HPDE6-E6E7 (cell line): ENCODE measurements around the gene CCDC9B.

Experiments used
- DNase-seq: peaks from one replicate; pipeline ENCODE4 v3.0.0; 2011; ENCODE audit warnings: missing footprints; ENCODE audit errors: extremely low spot score

CCDC9B gene

GRCh38 chr15:40293006-40293405 is 47.7 kb downstream of the CCDC9B start:
- DNase-seq, result no peak

- DNase-seq, result no peak
Observed at GRCh38 chr15:40292246-40292645, 48.5 kb downstream of the CCDC9B start.

GRCh38 chr15:40290918-40291574 is 49.7 kb downstream of the CCDC9B start:
- peak; percentile 63 for DNase-seq

DNA sequence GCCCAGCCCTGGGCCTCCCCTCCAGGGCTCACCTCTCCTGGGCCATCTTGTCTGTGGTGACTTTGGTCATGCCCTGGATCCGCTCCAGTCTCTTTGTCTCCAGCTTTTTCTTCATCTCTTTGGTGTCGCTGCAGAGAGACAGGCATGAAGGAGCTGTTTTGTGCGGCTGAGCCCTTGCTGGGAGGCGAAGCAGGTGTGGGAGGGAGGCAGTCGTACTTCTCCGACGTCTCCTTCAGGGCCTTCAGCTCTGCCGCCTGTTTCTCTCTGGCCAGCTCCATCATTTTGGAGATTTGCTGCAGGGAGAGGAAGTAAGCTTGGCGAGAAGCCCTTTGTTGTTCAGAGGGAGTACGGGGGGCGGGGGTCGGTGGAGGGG is 50.2 kb downstream of the CCDC9B start:
- no peak for DNase-seq

GRCh38 chr15:40289140-40289775 is 51.5 kb downstream of the CCDC9B start:
- no peak for DNase-seq

DNA sequence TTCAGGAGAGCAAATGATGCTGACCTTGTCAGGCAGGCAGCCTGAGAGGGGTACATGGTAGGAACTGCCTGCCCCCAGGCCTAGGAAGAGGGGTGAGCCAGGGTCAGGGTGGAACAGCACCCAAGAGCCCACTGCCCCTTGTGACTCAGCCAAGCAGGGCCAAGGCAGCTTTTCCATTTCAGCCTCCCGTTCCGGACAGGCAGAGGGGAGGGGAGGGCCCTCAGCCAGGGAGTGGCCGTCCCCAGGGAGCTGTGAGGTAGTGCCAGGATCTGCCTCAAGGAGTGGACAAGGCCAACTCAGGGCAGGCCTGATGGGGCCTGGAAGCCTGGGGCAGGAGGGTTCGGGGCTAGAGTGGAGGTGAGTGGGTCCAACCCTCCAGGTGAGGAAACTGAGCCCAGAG is 52.8 kb downstream of the CCDC9B start:
- DNase-seq, result no peak

DNA sequence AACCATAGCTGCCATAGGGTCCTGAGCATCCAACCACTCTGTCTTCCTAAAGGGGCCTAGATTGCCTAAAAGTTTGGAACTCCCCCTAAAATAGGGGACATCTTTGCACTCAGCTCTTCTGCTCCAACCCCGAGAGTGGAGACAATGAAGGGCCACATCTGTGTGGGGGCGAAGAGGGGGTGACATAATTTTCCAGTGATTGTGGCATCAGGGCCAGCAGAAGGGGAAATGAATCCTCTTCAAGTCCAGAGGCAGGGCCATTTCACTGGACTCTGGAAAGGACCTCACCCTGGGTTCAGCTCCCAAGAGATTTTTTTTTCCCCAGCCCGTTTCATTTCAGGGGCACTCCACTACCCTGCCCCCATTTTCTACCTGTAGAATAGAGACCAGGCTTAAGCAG is 53.2 kb downstream of the CCDC9B start:
- DNase-seq, result no peak

GRCh38 chr15:40286794-40287193 is 53.9 kb downstream of the CCDC9B start:
- DNase-seq, result no peak

DNA sequence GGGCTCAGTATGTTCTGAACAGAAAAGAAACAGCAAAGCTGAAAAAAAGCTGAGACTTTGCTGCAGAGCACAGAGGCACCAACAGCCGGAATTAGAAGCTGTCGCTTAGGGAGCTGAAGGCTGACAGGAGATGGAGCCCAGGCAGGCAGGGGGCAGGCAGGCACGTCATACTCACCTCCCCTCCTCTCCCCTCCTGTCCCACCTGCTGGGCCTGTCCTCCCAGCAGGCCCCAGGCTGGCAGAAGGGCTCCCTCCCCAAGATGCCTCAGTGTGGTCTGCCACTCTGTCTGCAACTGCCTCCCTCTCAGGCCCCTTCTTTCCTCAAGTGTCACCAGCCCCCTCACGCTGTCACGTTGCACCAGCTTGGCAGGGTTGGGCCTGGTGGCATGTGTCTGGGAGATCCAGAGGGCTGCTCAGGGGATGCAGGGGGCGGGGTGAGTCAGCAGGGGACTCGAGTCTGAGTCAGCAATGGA is 54.6 kb downstream of the CCDC9B start:
- DNase-seq, result no peak

DNA sequence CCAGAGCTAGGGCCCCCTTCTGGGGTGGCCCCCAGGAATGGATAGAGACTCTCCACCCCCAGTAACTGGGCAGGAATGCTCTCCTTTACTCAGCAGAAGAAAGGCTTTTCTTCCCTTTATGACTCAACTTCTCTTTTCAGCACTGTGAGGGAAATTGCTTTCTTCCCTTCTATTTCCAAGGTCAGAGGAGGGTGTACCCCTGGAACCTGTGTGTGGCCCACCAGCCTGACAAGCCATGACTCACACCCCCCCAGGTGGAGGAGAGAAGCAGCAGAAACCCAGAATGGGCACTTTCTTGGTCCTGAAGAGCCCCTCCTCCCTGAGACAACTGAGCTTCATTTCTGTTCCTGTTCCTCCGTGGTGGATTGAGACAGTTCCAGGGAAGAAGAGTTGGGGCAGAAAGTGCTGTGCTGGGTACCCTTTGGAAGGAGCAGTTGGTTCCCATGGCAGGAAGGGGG is 55.2 kb downstream of the CCDC9B start:
- DNase-seq, result no peak

DNA sequence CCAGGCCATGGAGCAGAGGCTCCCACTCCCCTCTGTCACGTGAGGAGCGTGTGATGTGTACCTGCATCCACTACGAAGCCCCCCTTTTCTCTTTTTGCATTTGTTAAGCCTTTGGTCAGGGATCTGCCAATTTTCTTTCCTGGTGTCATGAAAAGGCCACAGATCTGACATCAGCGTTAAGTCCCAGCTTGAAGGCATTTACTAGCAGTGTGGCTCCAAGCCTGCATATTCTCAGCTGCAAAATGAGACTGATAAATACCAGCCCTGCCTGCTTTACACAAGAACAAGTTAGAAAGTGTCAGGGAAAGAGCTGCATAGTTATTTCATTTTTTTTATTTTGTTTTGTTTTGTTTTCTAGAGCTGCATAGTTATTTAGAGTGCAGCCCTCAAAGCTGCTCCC is 55.6 kb downstream of the CCDC9B start:
- no peak for DNase-seq

DNA sequence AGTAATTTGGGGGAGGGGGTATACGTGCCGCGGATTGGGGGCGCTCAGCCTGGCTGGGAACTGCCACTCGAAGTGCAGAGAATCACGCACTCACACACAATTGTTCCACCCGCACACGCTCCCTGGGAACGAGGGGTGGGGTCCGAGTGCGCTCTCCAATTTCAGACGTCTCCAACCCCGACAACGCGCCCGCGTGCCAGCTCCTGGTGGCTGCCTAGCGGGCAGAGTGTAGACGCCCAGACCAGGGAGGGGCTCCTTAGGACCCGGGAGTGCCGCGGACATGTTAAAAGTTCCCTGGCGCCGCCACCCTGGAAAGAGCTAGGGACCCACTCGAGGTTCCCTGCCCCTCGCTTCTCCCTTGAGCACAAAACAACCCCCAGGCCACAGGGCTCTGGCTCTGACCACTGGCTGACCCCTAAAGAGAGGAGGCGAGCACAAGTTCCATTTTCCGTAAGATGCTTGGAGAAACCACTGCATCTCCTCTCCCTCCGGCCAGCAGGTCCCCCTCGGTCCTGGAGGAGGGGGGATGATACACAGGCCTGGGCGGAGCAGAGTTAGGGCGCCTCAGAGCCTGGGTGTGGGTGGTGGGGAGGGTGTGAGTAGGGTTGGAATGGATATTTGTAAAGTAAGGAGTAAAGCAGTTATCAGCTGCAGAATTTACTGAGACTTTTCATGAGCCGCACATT is 57.0 kb downstream of the CCDC9B start:
- DNase-seq, result no peak

- no peak for DNase-seq
Observed at GRCh38 chr15:40282869-40283614, 57.7 kb downstream of the CCDC9B start, which contains the start of gene ANKRD63. TSS of gene ANKRD63 (minus strand) at chr15:40283064. CDS start at chr15:40282586, 478 bp downstream.

GRCh38 chr15:40282147-40282868 is 58.4 kb downstream of the CCDC9B start:
- DNase-seq, result no peak

DNA sequence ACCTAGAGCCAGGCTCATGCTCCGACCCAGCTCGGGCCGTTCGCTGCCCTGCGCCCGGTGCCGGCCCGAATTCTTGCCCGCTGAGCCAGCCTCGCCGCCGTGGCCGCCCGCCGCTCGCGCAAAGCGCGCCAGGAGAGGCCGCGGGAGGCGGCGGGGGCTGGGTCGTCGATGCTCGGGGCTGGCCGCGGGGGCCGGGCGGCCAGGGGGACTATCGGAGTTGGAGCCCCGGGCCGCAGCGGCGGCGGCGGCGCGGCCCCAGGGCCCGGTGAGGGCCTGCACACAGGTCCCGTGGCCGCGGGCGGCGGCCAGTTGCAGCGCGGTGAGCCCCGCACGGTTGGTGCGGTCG is 59.0 kb downstream of the CCDC9B start:
- no peak for DNase-seq
